Neural progenitor cell (in vitro differentiated cells): ENCODE results near the gene GRAMD4. TPM values are rescaled to one million over a fixed set of nuclear protein-coding genes. Genes with fewer than 3 reads are reported as not detected.

ENCODE experiments used
- DNase-seq: peaks from one replicate; pipeline ENCODE4 v3.0.0-alpha.2; 2016; ENCODE audit warnings: low spot score
- H2AFZ ChIP-seq: fragments of 200-600 bp; sonication (generic); replicated peaks from 2 replicates; pipeline ENCODE4 v1.6.1; 2016; ENCODE audit warnings: antibody characterized with exemption
- H3F3A ChIP-seq: fragments of 200-600 bp; sonication (generic); 2 replicates; pipeline ENCODE4 v1.6.1; 2016; ENCODE audit warnings: antibody characterized with exemption, low read depth
- H3K27ac ChIP-seq: fragments of 200-600 bp; sonication (generic); 2 replicates; pipeline ENCODE4 v1.5.1; 2016; ENCODE audit warnings: mild to moderate bottlenecking
- H3K27me3 ChIP-seq: fragments of 200-600 bp; sonication (generic); 2 replicates; pipeline ENCODE4 v1.6.1; 2016; ENCODE audit warnings: mild to moderate bottlenecking, moderate library complexity
- H3K36me3 ChIP-seq: fragments of 200-600 bp; sonication (generic); 2 replicates; pipeline ENCODE4 v1.5.1; 2016
- H3K4me1 ChIP-seq: fragments of 200-600 bp; sonication (generic); 2 replicates; pipeline ENCODE4 v1.6.1; 2016; ENCODE audit warnings: mixed run types
- H3K4me2 ChIP-seq: fragments of 200-600 bp; sonication (generic); 2 replicates; pipeline ENCODE4 v1.6.1; 2016
- H3K4me3 ChIP-seq: fragments of 200-600 bp; sonication (generic); 2 replicates; pipeline ENCODE4 v1.5.1; 2016
- H3K79me2 ChIP-seq: fragments of 200-600 bp; sonication (generic); 2 replicates; pipeline ENCODE4 v1.6.1; 2016; ENCODE audit warnings: low read depth
- H3K9ac ChIP-seq: fragments of 200-600 bp; sonication (generic); 2 replicates; pipeline ENCODE4 v1.6.1; 2016
- H3K9me3 ChIP-seq: fragments of 200-600 bp; sonication (generic); 2 replicates; pipeline ENCODE4 v1.5.1; 2016; ENCODE audit warnings: low read depth
- H4K20me1 ChIP-seq: fragments of 200-600 bp; sonication (generic); 2 replicates; pipeline ENCODE4 v1.6.1; 2016; ENCODE audit warnings: low read depth
- H3K27ac Mint-ChIP-seq: 3 replicates; pipeline ENCODE4 v1.8.0; 2021; ENCODE audit warnings: mixed read lengths
- H3K27me3 Mint-ChIP-seq: 2 replicates; pipeline ENCODE4 v1.8.0; 2022; ENCODE audit warnings: low read depth, mild to moderate bottlenecking, inconsistent platforms, moderate library complexity, mixed read lengths; ENCODE audit not compliant: insufficient read depth
- H3K36me3 Mint-ChIP-seq: 3 replicates; pipeline ENCODE4 v1.8.0; 2021; ENCODE audit warnings: mixed read lengths
- H3K4me1 Mint-ChIP-seq: 3 replicates; pipeline ENCODE4 v1.8.0; 2021; ENCODE audit warnings: mixed read lengths
- H3K4me3 Mint-ChIP-seq: 3 replicates; pipeline ENCODE4 v1.8.0; 2021; ENCODE audit warnings: mild to moderate bottlenecking, moderate library complexity, mixed read lengths
- H3K9me3 Mint-ChIP-seq: 3 replicates; pipeline ENCODE4 v1.8.0; 2020; ENCODE audit warnings: mixed read lengths
- CTCF ChIP-seq: fragments of 200-600 bp; sonication (generic); IDR thresholded peaks from 2 replicates; pipeline ENCODE4 v1.5.1; 2017; ENCODE audit warnings: antibody characterized with exemption, mild to moderate bottlenecking
- EZH2 ChIP-seq: fragments of 200-600 bp; sonication (generic); IDR thresholded peaks from 2 replicates; pipeline ENCODE4 v1.6.1; 2017; ENCODE audit warnings: antibody characterized with exemption, mild to moderate bottlenecking, moderate library complexity
- EZH2phosphoT487 ChIP-seq: fragments of 200-600 bp; sonication (generic); IDR thresholded peaks from 2 replicates; pipeline ENCODE4 v1.6.1; 2017; ENCODE audit warnings: antibody characterized with exemption
- total RNA-seq: library from RNA; depleted of rRNA; stranded (reverse); fragments of >200 nt; gene quantifications from 2 replicates; pipeline ENCODE4 v1.2.3, GENCODE V29; 2015; ENCODE audit warnings: low replicate concordance

GRAMD4 gene
- total RNA-seq, 1 donor from 2014 or later, result 32.2 TPM

- Histone ChIP-seq H3K36me3 (no peaks in the 10 kb centered on the region), H3K4me2 (no peak overlapping the region), H3K4me3 (no peak overlapping the region), H4K20me1 (peaks cover 52% of the 10 kb centered on the region), H3F3A (no peaks in the 10 kb centered on the region), H3K27me3 (no peaks in the 10 kb centered on the region), H3K79me2 (peaks cover 7% of the 10 kb centered on the region), H3K4me1 (no peaks in the 10 kb centered on the region), H3K9ac (no peak overlapping the region), H3K27ac (no peak overlapping the region), H3K9me3 (no peaks in the 10 kb centered on the region), H2AFZ (no peak overlapping the region)
- H3K4me3 Mint-ChIP-seq, result no peak overlapping the region
- peaks cover 8% of the 10 kb centered on the region for H3K27me3 Mint-ChIP-seq
- no peak overlapping the region for H3K27ac Mint-ChIP-seq
- H3K4me1 Mint-ChIP-seq, result peaks cover 13% of the 10 kb centered on the region
- no peaks in the 10 kb centered on the region for H3K9me3 Mint-ChIP-seq
- peaks cover 24% of the 10 kb centered on the region for H3K36me3 Mint-ChIP-seq
- TF ChIP-seq EZH2 (no peak), EZH2phosphoT487 (no peak), CTCF (no peak)
- no peak for DNase-seq
These were observed 101.4 kb downstream of the GRAMD4 start for GRCh38 chr22:46721501-46722085.

GRCh38 chr22:46723882-46724281 is 103.7 kb downstream of the GRAMD4 start:
- H3K4me3 ChIP-seq, result no peak overlapping the region
- peaks cover 5% of the 10 kb centered on the region for H3K27me3 Mint-ChIP-seq
- no peak overlapping the region for H3K4me3 Mint-ChIP-seq
- H3K27ac Mint-ChIP-seq, result no peak overlapping the region
- peaks cover 11% of the 10 kb centered on the region for H3K79me2 ChIP-seq
- no peaks in the 10 kb centered on the region for H3F3A ChIP-seq
- H3K36me3 Mint-ChIP-seq, result peaks cover 15% of the 10 kb centered on the region
- no peak overlapping the region for H3K9ac ChIP-seq
- H3K4me1 ChIP-seq, result no peaks in the 10 kb centered on the region
- no peak for TF ChIP-seq CTCF
- TF ChIP-seq EZH2, result no peak
- TF ChIP-seq EZH2phosphoT487, result no peak
- H3K9me3 ChIP-seq, result no peaks in the 10 kb centered on the region
- H3K36me3 ChIP-seq, result no peaks in the 10 kb centered on the region
- H4K20me1 ChIP-seq, result peaks cover 73% of the 10 kb centered on the region
- peaks cover 17% of the 10 kb centered on the region for H3K4me1 Mint-ChIP-seq
- no peak overlapping the region for H3K27ac ChIP-seq
- no peaks in the 10 kb centered on the region for H3K27me3 ChIP-seq
- DNase-seq, result no peak
- no peaks in the 10 kb centered on the region for H3K9me3 Mint-ChIP-seq
- H2AFZ ChIP-seq, result no peak overlapping the region
- no peak overlapping the region for H3K4me2 ChIP-seq

- H3K27ac Mint-ChIP-seq, result no peak overlapping the region
- no peak for TF ChIP-seq EZH2
- TF ChIP-seq CTCF, result no peak
- no peak for TF ChIP-seq EZH2phosphoT487
These were observed 104.9 kb downstream of the GRAMD4 start for GRCh38 chr22:46725096-46725495.

More at GRCh38 chr22:46725096-46725495, 104.9 kb downstream of the GRAMD4 start:
- H4K20me1 ChIP-seq, result peaks cover 82% of the 10 kb centered on the region
- Mint-ChIP-seq H3K4me1 (peaks cover 17% of the 10 kb centered on the region), H3K36me3 (peaks cover 11% of the 10 kb centered on the region), H3K9me3 (no peaks in the 10 kb centered on the region), H3K4me3 (no peak overlapping the region), H3K27me3 (peaks cover 5% of the 10 kb centered on the region)
- H3K79me2 ChIP-seq, result peaks cover 22% of the 10 kb centered on the region
- H3K27me3 ChIP-seq, result no peaks in the 10 kb centered on the region
- no peak overlapping the region for H3K9ac ChIP-seq
- H2AFZ ChIP-seq, result no peak overlapping the region
- H3K27ac ChIP-seq, result no peak overlapping the region
- no peak overlapping the region for H3K4me2 ChIP-seq
- H3K9me3 ChIP-seq, result no peaks in the 10 kb centered on the region
- no peak overlapping the region for H3K4me3 ChIP-seq
- DNase-seq, result no peak
- no peaks in the 10 kb centered on the region for H3F3A ChIP-seq
- no peaks in the 10 kb centered on the region for H3K36me3 ChIP-seq
- H3K4me1 ChIP-seq, result no peaks in the 10 kb centered on the region
